ENCODE measurements around the gene MGAT4D.

The MGAT4D gene

DNA sequence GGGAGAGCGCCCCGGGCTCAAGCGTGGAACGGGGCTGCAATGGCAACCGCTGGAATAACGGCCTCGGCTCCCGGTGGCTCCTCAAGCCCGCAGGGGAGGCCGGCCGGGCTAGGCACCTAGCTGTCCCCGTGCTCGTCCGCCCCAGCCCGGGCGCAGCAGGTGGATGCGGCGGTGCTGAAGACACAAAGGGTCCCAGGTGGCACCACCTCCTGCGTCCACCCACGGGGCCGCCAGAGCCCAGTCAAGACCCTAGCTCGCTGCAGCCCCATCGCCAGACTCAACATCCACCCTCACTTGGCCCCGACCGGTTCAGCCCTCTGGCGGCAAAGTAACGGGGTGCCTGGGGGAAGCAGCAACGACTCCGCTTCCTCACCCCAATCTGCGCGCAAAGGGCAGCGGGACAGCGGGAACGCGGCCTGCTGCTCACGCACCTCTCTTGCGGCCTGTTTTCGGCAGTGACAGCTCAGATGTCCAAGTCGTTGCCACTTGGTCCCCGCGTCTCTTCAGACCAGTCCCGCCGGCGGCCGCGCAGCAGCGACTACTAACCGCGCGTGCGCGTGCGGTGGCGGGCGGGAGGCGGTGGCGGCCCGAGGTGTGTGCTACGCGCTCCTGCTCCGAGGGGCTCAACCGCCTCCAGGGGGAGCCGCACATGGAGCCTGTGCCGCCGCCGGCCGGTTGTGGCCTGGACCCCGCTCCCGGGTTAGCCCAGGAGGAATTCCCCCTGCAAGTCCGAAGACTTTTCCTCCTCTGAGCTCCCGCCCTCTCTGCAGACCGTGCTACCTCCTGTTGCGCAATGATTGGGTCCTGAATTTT, 70.8 kb downstream of the MGAT4D start, which contains the start of gene CLGN:
Gene CLGN (minus strand): TSS at position 543 of the 813 bp plus-strand sequence. CDS start 14,570 bp downstream, outside the sequence.
- Histone ChIP-seq H2BK15ac (ENCODE audit: low read length) (peak within 1 kb of the TSS; percentile 96), H3K18ac (ENCODE audit: low read length) (peak within 1 kb of the TSS; percentile 98), H3K27me3 (ENCODE audit: control insufficient read depth in 3 of 3, insufficient read depth in 3 of 3, low read depth in 1 of 3, low read length in 3 of 3) (peaks cover 0 to 30% (median 0%) of the 10 kb centered on the region in 3 experiments), H3K23ac (ENCODE audit: low read depth, low read length, poor library complexity) (peak within 1 kb of the TSS; percentile 58), H3K4me3 (ENCODE audit: low read length in 2 of 2) (peak within 1 kb of the TSS; percentile 86 to 98), H2BK12ac (ENCODE audit: low read length) (peak within 1 kb of the TSS; percentile 68), H4K91ac (ENCODE audit: low read depth, low read length, poor library complexity) (no peak within 1 kb of the TSS), H3K4me1 (ENCODE audit: control insufficient read depth in 2 of 2, insufficient read depth in 1 of 2, low read depth in 1 of 2, low read length in 2 of 2) (peaks cover 0 to 2% of the 10 kb centered on the region in 2 donors), H3K36me3 (replicated peaks in 1 of 2; ENCODE audit: control insufficient read depth in 2 of 2, insufficient read depth in 2 of 2, low read length in 2 of 2) (peaks cover 0 to 3% of the 10 kb centered on the region in 2 donors), H3K27ac (replicated peaks; ENCODE audit: low read length) (peak within 1 kb of the TSS; percentile 79), H3K9me3 (replicated peaks in 1 of 2; ENCODE audit: control insufficient read depth in 2 of 2, insufficient read depth in 1 of 2, low read depth in 1 of 2, low read length in 2 of 2) (no peaks in the 10 kb centered on the region), H3K9ac (ENCODE audit: low read depth, low read length, poor library complexity) (peak within 1 kb of the TSS; percentile 97), H4K8ac (ENCODE audit: low read depth, low read length) (peak within 1 kb of the TSS; percentile 9), H3K79me1 (ENCODE audit: low read depth, low read length) (peaks cover 2% of the 10 kb centered on the region), H2BK120ac (ENCODE audit: low read depth, low read length) (peak within 1 kb of the TSS; percentile 38), H2AFZ (ENCODE audit: low read length) (peak within 1 kb of the TSS; percentile 100), H2BK5ac (ENCODE audit: low read length) (peak within 1 kb of the TSS; percentile 61), H3K4me2 (ENCODE audit: insufficient read depth, low read length, poor library complexity, severe bottlenecking) (peak within 1 kb of the TSS; percentile 71), H2AK5ac (ENCODE audit: low read depth, low read length) (no peak within 1 kb of the TSS), H3K14ac (ENCODE audit: low read length) (peak within 1 kb of the TSS; percentile 98), H3K4ac (ENCODE audit: low read length) (no peak within 1 kb of the TSS)
- peak; percentile 91 for DNase-seq (ENCODE audit: low spot score)
- WGBS, 2 donors (ENCODE audit: extremely low coverage in 2 of 2, insufficient read length in 2 of 2, insufficient replicate concordance in 1 of 2) = no CpG with 5 or more reads among the region's 73 CpGs

DNA sequence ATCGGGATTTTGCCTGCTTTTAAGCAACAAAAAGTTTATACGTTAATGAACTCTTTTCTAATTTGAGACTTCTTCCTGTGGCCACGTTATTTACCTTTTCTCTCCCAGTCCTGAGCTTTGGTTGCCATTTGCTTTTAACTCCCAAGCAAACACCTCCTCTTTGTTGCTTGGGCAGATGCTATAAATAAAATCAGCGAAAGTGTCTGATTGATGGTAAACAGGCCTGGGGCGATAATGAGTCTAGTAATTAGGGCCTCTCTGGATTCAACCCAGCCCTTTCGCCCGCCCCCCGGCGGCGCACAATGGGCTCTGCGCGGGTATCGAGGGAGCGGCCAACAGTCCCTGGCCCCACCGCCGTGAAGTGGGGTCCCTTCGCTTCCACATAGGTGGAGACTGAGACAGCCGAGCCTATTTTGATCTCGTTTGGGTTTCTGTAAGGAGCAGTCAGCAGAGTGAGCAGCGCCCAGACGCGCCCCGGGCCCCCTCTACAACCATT, 71.4 kb downstream of the MGAT4D start:
- H3K4me2 ChIP-seq (ENCODE audit: insufficient read depth, low read length, poor library complexity, severe bottlenecking) = peak overlapping the region; percentile 71
- H3K27ac ChIP-seq (replicated peaks; ENCODE audit: low read length) = peak overlapping the region; percentile 79
- H3K27me3 ChIP-seq (ENCODE audit: control insufficient read depth in 3 of 3, insufficient read depth in 3 of 3, low read depth in 1 of 3, low read length in 3 of 3) = peaks cover 0 to 28% (median 0%) of the 10 kb centered on the region in 3 experiments
- peak overlapping the region; percentile 86 to 98 for H3K4me3 ChIP-seq (ENCODE audit: low read length in 2 of 2)
- whole genome bisulfite sequencing, 2 donors (ENCODE audit: extremely low coverage in 2 of 2, insufficient read length in 2 of 2, insufficient replicate concordance in 1 of 2) = no CpG with 5 or more reads among the region's 23 CpGs
- H3K4ac ChIP-seq (ENCODE audit: low read length) = no peak overlapping the region
- peak; percentile 2 for DNase-seq (ENCODE audit: low spot score)
- no peaks in the 10 kb centered on the region for H3K4me1 ChIP-seq (ENCODE audit: control insufficient read depth in 2 of 2, insufficient read depth in 1 of 2, low read depth in 1 of 2, low read length in 2 of 2)
- H3K9me3 ChIP-seq (replicated peaks in 1 of 2; ENCODE audit: control insufficient read depth in 2 of 2, insufficient read depth in 1 of 2, low read depth in 1 of 2, low read length in 2 of 2) = no peaks in the 10 kb centered on the region
- H4K91ac ChIP-seq (ENCODE audit: low read depth, low read length, poor library complexity) = no peak overlapping the region
- peaks cover 2% of the 10 kb centered on the region for H3K79me1 ChIP-seq (ENCODE audit: low read depth, low read length)
- no peak overlapping the region for H4K8ac ChIP-seq (ENCODE audit: low read depth, low read length)
- peak overlapping the region; percentile 100 for H2AFZ ChIP-seq (ENCODE audit: low read length)
- H2BK15ac ChIP-seq (ENCODE audit: low read length) = peak overlapping the region; percentile 96
- H3K36me3 ChIP-seq (replicated peaks in 1 of 2; ENCODE audit: control insufficient read depth in 2 of 2, insufficient read depth in 2 of 2, low read length in 2 of 2) = peaks cover 0 to 3% of the 10 kb centered on the region in 2 donors
- H2AK5ac ChIP-seq (ENCODE audit: low read depth, low read length) = no peak overlapping the region
- no peak overlapping the region for H3K14ac ChIP-seq (ENCODE audit: low read length)
- H2BK12ac ChIP-seq (ENCODE audit: low read length) = peak overlapping the region; percentile 68
- H3K23ac ChIP-seq (ENCODE audit: low read depth, low read length, poor library complexity) = peak overlapping the region; percentile 58
- peak overlapping the region; percentile 61 for H2BK5ac ChIP-seq (ENCODE audit: low read length)
- H3K9ac ChIP-seq (ENCODE audit: low read depth, low read length, poor library complexity) = peak overlapping the region; percentile 97
- H3K18ac ChIP-seq (ENCODE audit: low read length) = peak overlapping the region; percentile 98
- peak overlapping the region; percentile 38 for H2BK120ac ChIP-seq (ENCODE audit: low read depth, low read length)

DNA sequence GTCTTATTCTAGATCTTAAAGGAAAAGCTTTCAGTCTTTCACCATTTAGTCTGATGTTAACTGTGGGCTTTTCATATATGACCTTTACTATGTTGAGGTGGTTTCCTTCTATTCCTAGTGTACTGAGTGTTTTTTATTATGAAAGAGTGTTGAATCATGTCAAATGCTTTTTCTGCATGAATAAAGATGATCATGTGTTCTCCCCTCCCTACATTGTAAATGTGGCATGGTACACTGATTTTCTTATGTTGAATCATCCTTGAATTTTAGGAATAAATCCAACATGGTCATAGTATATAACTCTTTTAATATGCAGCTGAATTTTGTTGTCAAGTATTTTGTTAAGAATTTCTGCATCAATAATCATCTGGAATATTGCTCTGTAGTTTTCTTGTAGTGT, 75.0 kb downstream of the MGAT4D start:
- Histone ChIP-seq H3K4ac (ENCODE audit: low read length) (no peak overlapping the region), H2AK5ac (ENCODE audit: low read depth, low read length) (no peak overlapping the region), H3K14ac (ENCODE audit: low read length) (no peak overlapping the region), H3K4me1 (ENCODE audit: control insufficient read depth in 2 of 2, insufficient read depth in 1 of 2, low read depth in 1 of 2, low read length in 2 of 2) (no peaks in the 10 kb centered on the region), H3K27me3 (ENCODE audit: control insufficient read depth in 3 of 3, insufficient read depth in 3 of 3, low read depth in 1 of 3, low read length in 3 of 3) (peaks cover 0 to 2% (median 0%) of the 10 kb centered on the region in 3 experiments), H4K91ac (ENCODE audit: low read depth, low read length, poor library complexity) (no peak overlapping the region), H2BK5ac (ENCODE audit: low read length) (no peak overlapping the region), H3K4me2 (ENCODE audit: insufficient read depth, low read length, poor library complexity, severe bottlenecking) (no peak overlapping the region), H3K36me3 (replicated peaks in 1 of 2; ENCODE audit: control insufficient read depth in 2 of 2, insufficient read depth in 2 of 2, low read length in 2 of 2) (peaks cover 0 to 3% of the 10 kb centered on the region in 2 donors), H3K79me1 (ENCODE audit: low read depth, low read length) (peaks cover 2% of the 10 kb centered on the region), H2AFZ (ENCODE audit: low read length) (no peak overlapping the region), H2BK12ac (ENCODE audit: low read length) (no peak overlapping the region), H2BK120ac (ENCODE audit: low read depth, low read length) (no peak overlapping the region), H3K23ac (ENCODE audit: low read depth, low read length, poor library complexity) (no peak overlapping the region), H2BK15ac (ENCODE audit: low read length) (no peak overlapping the region), H3K9me3 (replicated peaks in 1 of 2; ENCODE audit: control insufficient read depth in 2 of 2, insufficient read depth in 1 of 2, low read depth in 1 of 2, low read length in 2 of 2) (no peaks in the 10 kb centered on the region), H3K9ac (ENCODE audit: low read depth, low read length, poor library complexity) (no peak overlapping the region), H3K4me3 (ENCODE audit: low read length in 2 of 2) (no peak overlapping the region), H4K8ac (ENCODE audit: low read depth, low read length) (no peak overlapping the region), H3K18ac (ENCODE audit: low read length) (no peak overlapping the region), H3K27ac (replicated peaks; ENCODE audit: low read length) (no peak overlapping the region)
- DNase-seq (ENCODE audit: low spot score) = no peak
